ENCODE results near the gene CNGA4.
A peak's percentile ranks its signal among the peaks of the same experiment; 100 is the strongest.

Gene CNGA4

GRCh38 chr11:6216501-6216900 lies 22.4 kb upstream of the CNGA4 start:
- Histone ChIP-seq H3K56ac (ENCODE audit: low read length) (peak overlapping the region; percentile 11), H2BK120ac (ENCODE audit: low read depth, low read length) (no peak overlapping the region), H3K27ac (ENCODE audit: low read depth, low read length) (no peak overlapping the region), H3K4me2 (ENCODE audit: low read length) (no peak overlapping the region), H3K18ac (ENCODE audit: low read length) (no peak overlapping the region), H4K5ac (ENCODE audit: low read length) (no peak overlapping the region), H3K79me1 (ENCODE audit: low read length) (no peaks in the 10 kb centered on the region), H2BK15ac (replicated peaks; ENCODE audit: low read depth) (no peak overlapping the region), H3K79me2 (ENCODE audit: control insufficient read depth, insufficient read depth, low read length) (no peaks in the 10 kb centered on the region), H2BK5ac (ENCODE audit: low read length) (no peak overlapping the region), H3K23ac (ENCODE audit: low read length) (no peak overlapping the region), H3K4me1 (ENCODE audit: control insufficient read depth, low read depth, low read length) (peaks cover 16% of the 10 kb centered on the region), H3K4me3 (ENCODE audit: low read length) (no peak overlapping the region), H2AK5ac (ENCODE audit: low read length) (no peak overlapping the region), H3K9ac (ENCODE audit: low read length) (no peak overlapping the region), H3K4ac (ENCODE audit: low read depth, low read length) (no peak overlapping the region), H4K8ac (ENCODE audit: low read depth, low read length) (no peak overlapping the region), H3K36me3 (ENCODE audit: control insufficient read depth, insufficient read depth, low read length) (no peaks in the 10 kb centered on the region), H3K27me3 (ENCODE audit: insufficient read depth, low read length, poor library complexity) (no peaks in the 10 kb centered on the region)
- no CpG with 5 or more reads among the region's 4 CpGs for WGBS (ENCODE audit: extremely low coverage, insufficient coverage, low lambda C conversion rate)
- DNase-seq: no peak

- Histone ChIP-seq H2AK5ac (ENCODE audit: low read length) (no peak overlapping the region), H3K79me1 (ENCODE audit: low read length) (no peaks in the 10 kb centered on the region), H3K4me1 (ENCODE audit: control insufficient read depth, low read depth, low read length) (peaks cover 16% of the 10 kb centered on the region), H4K8ac (ENCODE audit: low read depth, low read length) (no peak overlapping the region), H3K36me3 (ENCODE audit: control insufficient read depth, insufficient read depth, low read length) (no peaks in the 10 kb centered on the region), H3K27ac (ENCODE audit: low read depth, low read length) (no peak overlapping the region), H3K56ac (ENCODE audit: low read length) (peak overlapping the region; percentile 65), H3K4me3 (ENCODE audit: low read length) (no peak overlapping the region), H3K27me3 (ENCODE audit: insufficient read depth, low read length, poor library complexity) (no peaks in the 10 kb centered on the region), H3K23ac (ENCODE audit: low read length) (no peak overlapping the region), H2BK5ac (ENCODE audit: low read length) (no peak overlapping the region), H3K9ac (ENCODE audit: low read length) (no peak overlapping the region), H3K79me2 (ENCODE audit: control insufficient read depth, insufficient read depth, low read length) (no peaks in the 10 kb centered on the region), H4K5ac (ENCODE audit: low read length) (no peak overlapping the region), H3K4me2 (ENCODE audit: low read length) (no peak overlapping the region), H2BK120ac (ENCODE audit: low read depth, low read length) (no peak overlapping the region), H3K4ac (ENCODE audit: low read depth, low read length) (no peak overlapping the region), H3K18ac (ENCODE audit: low read length) (peak overlapping the region; percentile 15), H2BK15ac (replicated peaks; ENCODE audit: low read depth) (no peak overlapping the region)
- no peak for DNase-seq
- no CpG with 5 or more reads among the region's 19 CpGs for WGBS (ENCODE audit: extremely low coverage, insufficient coverage, low lambda C conversion rate)
Measured at GRCh38 chr11:6217722-6218121, 21.2 kb upstream of the CNGA4 start.

GRCh38 chr11:6219359-6219758 lies 19.5 kb upstream of the CNGA4 start:
- Histone ChIP-seq H3K36me3 (ENCODE audit: control insufficient read depth, insufficient read depth, low read length) (no peaks in the 10 kb centered on the region), H3K79me1 (ENCODE audit: low read length) (peaks cover 1% of the 10 kb centered on the region), H3K4me1 (ENCODE audit: control insufficient read depth, low read depth, low read length) (peaks cover 16% of the 10 kb centered on the region), H3K4me2 (ENCODE audit: low read length) (no peak overlapping the region), H3K9ac (ENCODE audit: low read length) (no peak overlapping the region), H3K79me2 (ENCODE audit: control insufficient read depth, insufficient read depth, low read length) (no peaks in the 10 kb centered on the region), H2BK5ac (ENCODE audit: low read length) (no peak overlapping the region), H3K18ac (ENCODE audit: low read length) (no peak overlapping the region), H3K27me3 (ENCODE audit: insufficient read depth, low read length, poor library complexity) (no peaks in the 10 kb centered on the region), H2BK15ac (replicated peaks; ENCODE audit: low read depth) (no peak overlapping the region), H3K27ac (ENCODE audit: low read depth, low read length) (no peak overlapping the region), H4K8ac (ENCODE audit: low read depth, low read length) (no peak overlapping the region), H3K4me3 (ENCODE audit: low read length) (no peak overlapping the region), H3K4ac (ENCODE audit: low read depth, low read length) (no peak overlapping the region), H3K23ac (ENCODE audit: low read length) (no peak overlapping the region), H2AK5ac (ENCODE audit: low read length) (no peak overlapping the region), H3K56ac (ENCODE audit: low read length) (peak overlapping the region; percentile 78), H2BK120ac (ENCODE audit: low read depth, low read length) (no peak overlapping the region), H4K5ac (ENCODE audit: low read length) (no peak overlapping the region)
- peak; percentile 82 for DNase-seq
- WGBS (ENCODE audit: extremely low coverage, insufficient coverage, low lambda C conversion rate): no CpG with 5 or more reads among the region's 2 CpGs

GRCh38 chr11:6223854-6224253 lies 15.0 kb upstream of the CNGA4 start:
- Histone ChIP-seq H3K9ac (ENCODE audit: low read length) (no peak overlapping the region), H4K5ac (ENCODE audit: low read length) (no peak overlapping the region), H3K4me1 (ENCODE audit: control insufficient read depth, low read depth, low read length) (peaks cover 8% of the 10 kb centered on the region), H3K18ac (ENCODE audit: low read length) (no peak overlapping the region), H3K4ac (ENCODE audit: low read depth, low read length) (no peak overlapping the region), H3K56ac (ENCODE audit: low read length) (no peak overlapping the region), H3K27ac (ENCODE audit: low read depth, low read length) (no peak overlapping the region), H3K79me2 (ENCODE audit: control insufficient read depth, insufficient read depth, low read length) (peaks cover 3% of the 10 kb centered on the region), H3K4me3 (ENCODE audit: low read length) (no peak overlapping the region), H4K8ac (ENCODE audit: low read depth, low read length) (no peak overlapping the region), H3K27me3 (ENCODE audit: insufficient read depth, low read length, poor library complexity) (no peaks in the 10 kb centered on the region), H3K4me2 (ENCODE audit: low read length) (no peak overlapping the region), H2BK15ac (replicated peaks; ENCODE audit: low read depth) (no peak overlapping the region), H2BK5ac (ENCODE audit: low read length) (no peak overlapping the region), H3K36me3 (ENCODE audit: control insufficient read depth, insufficient read depth, low read length) (no peaks in the 10 kb centered on the region), H2BK120ac (ENCODE audit: low read depth, low read length) (no peak overlapping the region), H3K79me1 (ENCODE audit: low read length) (peaks cover 7% of the 10 kb centered on the region), H2AK5ac (ENCODE audit: low read length) (no peak overlapping the region), H3K23ac (ENCODE audit: low read length) (no peak overlapping the region)
- DNase-seq: no peak
- no CpG with 5 or more reads among the region's 17 CpGs for WGBS (ENCODE audit: extremely low coverage, insufficient coverage, low lambda C conversion rate)

GRCh38 chr11:6224421-6224820 lies 14.5 kb upstream of the CNGA4 start:
- no CpG with 5 or more reads among the region's 3 CpGs for WGBS (ENCODE audit: extremely low coverage, insufficient coverage, low lambda C conversion rate)
- H3K4me2 ChIP-seq (ENCODE audit: low read length): no peak overlapping the region
- no peak overlapping the region for H3K4me3 ChIP-seq (ENCODE audit: low read length)

GRCh38 chr11:6225024-6225423 lies 13.9 kb upstream of the CNGA4 start:
- Histone ChIP-seq H4K5ac (ENCODE audit: low read length) (no peak overlapping the region), H3K23ac (ENCODE audit: low read length) (no peak overlapping the region), H3K79me2 (ENCODE audit: control insufficient read depth, insufficient read depth, low read length) (peaks cover 5% of the 10 kb centered on the region), H3K27ac (ENCODE audit: low read depth, low read length) (no peak overlapping the region), H2BK120ac (ENCODE audit: low read depth, low read length) (no peak overlapping the region), H3K9ac (ENCODE audit: low read length) (no peak overlapping the region), H2AK5ac (ENCODE audit: low read length) (no peak overlapping the region), H3K4ac (ENCODE audit: low read depth, low read length) (no peak overlapping the region), H3K4me3 (ENCODE audit: low read length) (no peak overlapping the region), H3K56ac (ENCODE audit: low read length) (no peak overlapping the region), H2BK15ac (replicated peaks; ENCODE audit: low read depth) (no peak overlapping the region), H3K18ac (ENCODE audit: low read length) (no peak overlapping the region), H3K4me2 (ENCODE audit: low read length) (no peak overlapping the region), H3K36me3 (ENCODE audit: control insufficient read depth, insufficient read depth, low read length) (no peaks in the 10 kb centered on the region), H3K4me1 (ENCODE audit: control insufficient read depth, low read depth, low read length) (peaks cover 3% of the 10 kb centered on the region), H2BK5ac (ENCODE audit: low read length) (no peak overlapping the region), H3K79me1 (ENCODE audit: low read length) (peaks cover 11% of the 10 kb centered on the region), H3K27me3 (ENCODE audit: insufficient read depth, low read length, poor library complexity) (no peaks in the 10 kb centered on the region), H4K8ac (ENCODE audit: low read depth, low read length) (no peak overlapping the region)
- peak; percentile 40 for DNase-seq
- WGBS (ENCODE audit: extremely low coverage, insufficient coverage, low lambda C conversion rate): no CpG with 5 or more reads among the region's 1 CpG

More at GRCh38 chr11:6224421-6224820, 14.5 kb upstream of the CNGA4 start:
- no peak overlapping the region for H3K23ac ChIP-seq (ENCODE audit: low read length)
- no peak overlapping the region for H3K18ac ChIP-seq (ENCODE audit: low read length)
- no peaks in the 10 kb centered on the region for H3K27me3 ChIP-seq (ENCODE audit: insufficient read depth, low read length, poor library complexity)
- peaks cover 3% of the 10 kb centered on the region for H3K79me2 ChIP-seq (ENCODE audit: control insufficient read depth, insufficient read depth, low read length)
- H3K27ac ChIP-seq (ENCODE audit: low read depth, low read length): no peak overlapping the region
- H3K9ac ChIP-seq (ENCODE audit: low read length): no peak overlapping the region
- H2AK5ac ChIP-seq (ENCODE audit: low read length): no peak overlapping the region
- H2BK5ac ChIP-seq (ENCODE audit: low read length): no peak overlapping the region
- H3K4me1 ChIP-seq (ENCODE audit: control insufficient read depth, low read depth, low read length): peaks cover 6% of the 10 kb centered on the region
- no peak for DNase-seq
- no peak overlapping the region for H4K8ac ChIP-seq (ENCODE audit: low read depth, low read length)
- peaks cover 9% of the 10 kb centered on the region for H3K79me1 ChIP-seq (ENCODE audit: low read length)
- H2BK15ac ChIP-seq (replicated peaks; ENCODE audit: low read depth): no peak overlapping the region
- H3K4ac ChIP-seq (ENCODE audit: low read depth, low read length): no peak overlapping the region
- no peak overlapping the region for H2BK120ac ChIP-seq (ENCODE audit: low read depth, low read length)
- H4K5ac ChIP-seq (ENCODE audit: low read length): no peak overlapping the region
- H3K56ac ChIP-seq (ENCODE audit: low read length): no peak overlapping the region
- no peaks in the 10 kb centered on the region for H3K36me3 ChIP-seq (ENCODE audit: control insufficient read depth, insufficient read depth, low read length)

Data from mesendoderm (in vitro differentiated cells).